ENCODE results near the gene PVALB.

PVALB gene

GRCh38 chr22:36770513-36771231 is 46.2 kb downstream of the PVALB start:
- DNase-seq: no peak

- DNase-seq: no peak
Measured at GRCh38 chr22:36769541-36770512, 47.0 kb downstream of the PVALB start.

- no peak for DNase-seq
Measured at GRCh38 chr22:36768616-36769015, 48.2 kb downstream of the PVALB start.

- no peak for DNase-seq
Measured at GRCh38 chr22:36768141-36768540, 48.7 kb downstream of the PVALB start.

GRCh38 chr22:36767035-36767775 is 49.6 kb downstream of the PVALB start:
- no peak for DNase-seq

- DNase-seq: peak; percentile 9
Measured at GRCh38 chr22:36765943-36766450, 50.8 kb downstream of the PVALB start.

- DNase-seq: peak; percentile 6
Measured at GRCh38 chr22:36765131-36765942, 51.5 kb downstream of the PVALB start.

- peak; percentile 6 for DNase-seq
Measured at GRCh38 chr22:36764641-36765040, 52.2 kb downstream of the PVALB start.

- no peak for DNase-seq
Measured at GRCh38 chr22:36764060-36764459, 52.8 kb downstream of the PVALB start.

GRCh38 chr22:36763576-36763975 is 53.3 kb downstream of the PVALB start:
- peak; percentile 6 for DNase-seq

GRCh38 chr22:36762687-36763260 is 54.1 kb downstream of the PVALB start:
- peak; percentile 52 for DNase-seq

GRCh38 chr22:36761553-36762240 is 55.1 kb downstream of the PVALB start:
- peak; percentile 10 for DNase-seq

- peak; percentile 11 for DNase-seq
Measured at GRCh38 chr22:36760786-36761185, 56.0 kb downstream of the PVALB start.

GRCh38 chr22:36759481-36760159 is 57.2 kb downstream of the PVALB start:
- DNase-seq: peak; percentile 13

- peak; percentile 10 for DNase-seq
Measured at GRCh38 chr22:36758792-36759271, 58.0 kb downstream of the PVALB start.

- DNase-seq: peak; percentile 62
Measured at GRCh38 chr22:36757668-36758211, 59.1 kb downstream of the PVALB start.

GRCh38 chr22:36756746-36757655 is 59.8 kb downstream of the PVALB start:
- DNase-seq: peak; percentile 17

GRCh38 chr22:36756031-36756430 is 60.8 kb downstream of the PVALB start:
- DNase-seq: no peak

GRCh38 chr22:36755316-36755715 is 61.5 kb downstream of the PVALB start:
- no peak for DNase-seq
